ENCODE measurements around the gene SLC38A11. TPM values are rescaled to one million over a fixed set of nuclear protein-coding genes. Genes with fewer than 3 reads are reported as not detected.

SLC38A11 gene
- total and polyA plus RNA-seq, 2 donors (not counting 1 experiment from before 2014, with no cell fraction given): 5.4 to 46.8 TPM

DNA sequence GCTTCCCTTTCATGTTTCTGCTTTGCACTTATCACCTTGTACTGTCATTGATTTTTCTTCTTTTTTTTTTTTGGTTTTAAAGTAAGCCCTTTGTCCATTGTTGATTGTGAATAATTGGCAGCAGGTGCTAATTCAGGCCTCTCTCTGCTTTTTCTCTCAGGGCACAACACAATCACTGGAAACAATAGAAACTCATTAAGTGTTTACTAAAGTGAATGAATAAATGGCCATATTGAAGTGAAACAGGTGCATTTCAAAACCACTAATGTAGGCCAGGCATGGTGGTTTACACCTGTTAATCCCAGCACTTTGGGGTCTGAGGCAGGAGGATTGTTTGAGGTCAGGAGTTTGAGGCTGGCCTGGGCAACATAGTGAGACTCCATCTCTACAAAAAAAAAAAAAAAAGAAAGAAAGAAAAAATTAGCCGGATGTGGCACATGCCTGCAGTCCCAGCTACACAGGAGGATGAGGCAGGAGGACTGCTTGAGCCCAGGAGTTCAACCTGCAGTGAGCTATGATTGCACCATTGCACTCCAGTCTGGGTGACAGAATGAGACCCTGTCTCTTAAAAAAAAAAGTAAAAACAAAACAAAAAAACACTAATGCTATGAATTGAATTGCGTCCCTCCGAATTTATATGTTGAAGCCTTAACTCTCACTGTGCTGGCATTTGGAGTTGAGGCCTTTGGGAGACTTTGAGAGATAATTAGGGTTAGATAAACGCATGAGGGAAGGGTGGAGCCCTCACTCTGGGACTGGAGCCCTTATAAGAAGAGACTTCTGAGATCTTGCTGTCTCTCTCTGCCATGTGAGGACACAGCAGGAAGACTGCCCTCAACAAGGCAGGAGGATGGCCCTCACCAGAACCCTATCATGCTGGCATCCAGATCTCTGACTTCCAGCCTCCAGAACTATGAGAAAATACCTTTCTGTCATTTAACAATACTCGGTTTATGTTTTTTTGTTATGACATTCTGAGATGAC, 19.9 kb downstream of the SLC38A11 start:
- H3K27me3 Mint-ChIP-seq: no peaks in the 10 kb centered on the region
- no peaks in the 10 kb centered on the region for H3K79me2 ChIP-seq (ENCODE audit: control insufficient read depth, insufficient read depth, low read length)
- H3K4me1 Mint-ChIP-seq: peaks cover 47% of the 10 kb centered on the region
- H3K27ac ChIP-seq (ENCODE audit: low read length in 2 of 2): peak overlapping the region in 1 of 2 donors; percentile 88
- peaks cover 10% of the 10 kb centered on the region for H3K9me3 Mint-ChIP-seq (ENCODE audit: insufficient read depth)
- peak overlapping the region; percentile 28 for H3K4me2 ChIP-seq (replicated peaks; ENCODE audit: low read depth, low read length, poor library complexity, severe bottlenecking)
- no peak for DNase-seq
- H3K4me1 ChIP-seq (ENCODE audit: control insufficient read depth in 2 of 2, insufficient read depth in 2 of 2, low read length in 2 of 2): peaks cover 25 to 54% of the 10 kb centered on the region in 2 donors
- ChIA-PET POLR2A (no interaction called here), CTCF (interaction anchor here (1.0 to 1.6 kb wide), 2 partner anchors 13 to 58 kb away, joined by 4 to 5 read pairs; no protein-coding TSS in a partner anchor)
- TF ChIP-seq CTCF (IDR thresholded peaks at IDR 0.05): no peak
- no peak for TF ChIP-seq EZH2 (IDR thresholded peaks at IDR 0.05; ENCODE audit: borderline replicate concordance, insufficient read depth, low read depth, low read length, poor library complexity, severe bottlenecking)
- 100% methylated on average over 2 of the region's 5 CpGs for WGBS (ENCODE audit: insufficient coverage)
- H3K4me3 Mint-ChIP-seq: no peak overlapping the region
- no peak overlapping the region for H3K9ac ChIP-seq (ENCODE audit: low read length)
- no peaks in the 10 kb centered on the region for H3K27me3 ChIP-seq (replicated peaks in 1 of 4; ENCODE audit: control extremely low read depth in 1 of 4, control insufficient read depth in 3 of 4, insufficient read depth in 4 of 4, low read length in 3 of 4)
- H3K4me3 ChIP-seq (ENCODE audit: control extremely low read depth in 1 of 5, extremely low read depth in 1 of 5, insufficient read depth in 1 of 5, low read depth in 2 of 5, low read length in 4 of 5): no peak overlapping the region
- no peak overlapping the region for H2AFZ ChIP-seq (ENCODE audit: insufficient read depth, low read depth, low read length, poor library complexity, severe bottlenecking)
- no peaks in the 10 kb centered on the region for H3K36me3 ChIP-seq (replicated peaks in 1 of 2; ENCODE audit: control extremely low read depth in 1 of 2, control insufficient read depth in 1 of 2, extremely low read depth in 1 of 2, insufficient read depth in 2 of 2, low read length in 1 of 2)
- no peak for ATAC-seq (ENCODE audit: low read depth)
- no peaks in the 10 kb centered on the region for H4K20me1 ChIP-seq (ENCODE audit: control insufficient read depth, insufficient read depth, low read length, poor library complexity, severe bottlenecking)
- intact Hi-C loops (cut with micrococcal nuclease): loop anchor here (2.0 kb wide), 1 partner anchor 17 kb away; no protein-coding TSS in a partner anchor
- H3K27ac Mint-ChIP-seq: peak overlapping the region; percentile 41
- peaks cover 0 to 1% (median 0%) of the 10 kb centered on the region in 3 donors for H3K9me3 ChIP-seq (ENCODE audit: control extremely low read depth in 1 of 3, control insufficient read depth in 2 of 3, insufficient read depth in 1 of 3, low read length in 2 of 3)

Measured in B cell (primary cell).